Liver (tissue), 9 donors: ENCODE results near the gene QSOX1. TPM values are rescaled to one million over a fixed set of nuclear protein-coding genes. Genes with fewer than 3 reads are reported as not detected.

Source experiments
- DNase-seq: peaks from one replicate; pipeline ENCODE4 v3.0.0-alpha.2; 2017; ENCODE audit warnings: low spot score
- H3K27ac ChIP-seq, 2 donors: one replicate each; pipeline ENCODE4 v1.7.0; 2013; ENCODE audit warnings: inconsistent platforms in 2 of 2, low read length in 2 of 2, control low read depth in 1 of 2, low read depth in 1 of 2, mild to moderate bottlenecking in 1 of 2
- H3K27me3 ChIP-seq, 4 donors: one replicate each; pipeline versions ENCODE4 v1.6.1 to v1.7.0; 2013; ENCODE audit warnings: low read length in 3 of 4, inconsistent platforms in 1 of 4, mild to moderate bottlenecking in 1 of 4, moderate library complexity in 1 of 4; ENCODE audit not compliant: control insufficient read depth in 4 of 4, insufficient read depth in 4 of 4
- H3K36me3 ChIP-seq, 4 donors: one replicate each; pipeline versions ENCODE4 v1.6.1 to v1.7.0; 2013; ENCODE audit warnings: low read length in 3 of 4, mild to moderate bottlenecking in 3 of 4, low read depth in 1 of 4, moderate library complexity in 1 of 4; ENCODE audit not compliant: control insufficient read depth in 4 of 4, insufficient read depth in 3 of 4
- H3K4me1 ChIP-seq, 4 donors: one replicate each; pipeline versions ENCODE4 v1.6.1 to v1.7.0; 2013; ENCODE audit warnings: low read length in 3 of 4, mild to moderate bottlenecking in 3 of 4, moderate library complexity in 1 of 4; ENCODE audit not compliant: control insufficient read depth in 4 of 4, insufficient read depth in 4 of 4
- H3K4me3 ChIP-seq, 3 donors: one replicate each; pipeline versions ENCODE4 v1.6.1 to v1.7.0; 2013; ENCODE audit warnings: low read length in 3 of 3, control low read depth in 1 of 3, low read depth in 1 of 3, mild to moderate bottlenecking in 1 of 3
- H3K9ac ChIP-seq, 2 donors: one replicate each; pipeline ENCODE4 v1.7.0; 2013; ENCODE audit warnings: low read length in 2 of 2, mild to moderate bottlenecking in 2 of 2, moderate library complexity in 2 of 2, control low read depth in 1 of 2, low read depth in 1 of 2
- H3K9me3 ChIP-seq, 4 donors: one replicate each; pipeline versions ENCODE4 v1.6.1 to v1.7.0; 2013; ENCODE audit warnings: low read length in 3 of 4; ENCODE audit not compliant: control insufficient read depth in 4 of 4
- CTCF ChIP-seq: fragments of 150-350 bp; IDR thresholded peaks from 2 replicates; pipeline ENCODE4 v1.5.1; 2017; ENCODE audit warnings: improper control_type of control experiment, low read depth, low read length; ENCODE audit not compliant: missing input control
- EGR1 ChIP-seq, 2 donors: IDR thresholded peaks; 2 replicates each; pipeline ENCODE4 v1.6.1; 2016 to 2018; ENCODE audit warnings: antibody characterized with exemption in 2 of 2, low read depth in 2 of 2
- FOXA2 ChIP-seq: IDR thresholded peaks from 2 replicates; pipeline ENCODE4 v1.6.1; 2016; ENCODE audit warnings: antibody characterized with exemption
- GABPA ChIP-seq, 2 donors: IDR thresholded peaks in 1 of 2; conservative IDR thresholded peaks in 1 of 2; 2 replicates each; pipeline ENCODE4 v1.6.1; 2016; ENCODE audit warnings: antibody characterized with exemption in 2 of 2, mild to moderate bottlenecking in 1 of 2, moderate library complexity in 1 of 2
- HNF4A ChIP-seq, 2 donors: conservative IDR thresholded peaks; 2 replicates each; pipeline ENCODE4 v1.6.1; 2016; ENCODE audit warnings: antibody characterized with exemption in 2 of 2, mild to moderate bottlenecking in 2 of 2
- HNF4G ChIP-seq: IDR thresholded peaks from 2 replicates; pipeline ENCODE4 v1.6.1; 2016; ENCODE audit warnings: antibody characterized with exemption
- JUND ChIP-seq, 2 donors: IDR thresholded peaks; 2 replicates each; pipeline ENCODE4 v1.6.1; 2016; ENCODE audit warnings: antibody characterized with exemption in 2 of 2
- MAX ChIP-seq: IDR thresholded peaks from 2 replicates; pipeline ENCODE4 v1.6.1; 2016; ENCODE audit warnings: antibody characterized with exemption
- NR2F2 ChIP-seq: IDR thresholded peaks from 2 replicates; pipeline ENCODE4 v1.6.1; 2016; ENCODE audit warnings: antibody characterized with exemption
- RAD21 ChIP-seq, 2 donors: IDR thresholded peaks; 2 replicates each; pipeline ENCODE4 v1.6.1; 2016; ENCODE audit warnings: antibody characterized with exemption in 2 of 2, mild to moderate bottlenecking in 2 of 2
- RXRA ChIP-seq, 2 donors: IDR thresholded peaks; 2 replicates each; pipeline ENCODE4 v1.6.1; 2017 to 2018; ENCODE audit warnings: antibody characterized with exemption in 2 of 2, mild to moderate bottlenecking in 1 of 2
- SP1 ChIP-seq: IDR thresholded peaks from 2 replicates; pipeline ENCODE4 v1.6.1; 2018; ENCODE audit warnings: antibody characterized with exemption, mild to moderate bottlenecking
- TAF1 ChIP-seq: conservative IDR thresholded peaks from 2 replicates; pipeline ENCODE4 v1.6.1; 2016; ENCODE audit warnings: antibody characterized with exemption, mild to moderate bottlenecking
- ZBTB33 ChIP-seq: IDR thresholded peaks from 2 replicates; pipeline ENCODE4 v1.6.1; 2016; ENCODE audit warnings: antibody characterized with exemption
- WGBS: extraction: QIAGEN DNeasy Blood & Tissue Kit; methylation state at CpG from one replicate; pipeline ENCODE4 v1.1.7; 2013; 5-methylcytosine and 5-hydroxymethylcytosine counted together
- polyA plus RNA-seq, 2 donors: library from polyadenylated mRNA; stranded (reverse) in 1 of 2; unstranded in 1 of 2; fragments of 200-250 nt in 1 of 2; fragments of >200 nt in 1 of 2; fragmentation: Nextera tagmentation in 1 of 2; extraction: Ambion mirVana in 1 of 2; gene quantifications; one replicate each; pipeline versions ENCODE4 v1.2.1 to v1.2.3, GENCODE V29; 2013 to 2015
- total RNA-seq, 2 donors: library from RNA; depleted of rRNA; stranded (reverse); fragments of >200 nt; gene quantifications; one replicate each; pipeline ENCODE4 v1.2.3, GENCODE V29; 2014
- donor health status: healthy.
- donor health status: healthy.
- donor health status: healthy.
- donor health status: healthy.
- donor health status: healthy.

Gene QSOX1
- total and polyA plus RNA-seq, 4 donors, result 14.3 to 49.2 (median 38.1) TPM

- Histone ChIP-seq H3K4me3 (no peak overlapping the region), H3K4me1 (no peaks in the 10 kb centered on the region), H3K36me3 (no peaks in the 10 kb centered on the region), H3K27ac (no peak overlapping the region), H3K27me3 (no peaks in the 10 kb centered on the region), H3K9me3 (no peaks in the 10 kb centered on the region), H3K9ac (no peak overlapping the region)
- DNase-seq, result no peak
- WGBS, result 90% methylated on average over 16 of the region's 16 CpGs
- TF ChIP-seq RXRA (IDR thresholded peaks at IDR 0.05) (no peak), NR2F2 (no peak)
Observed at GRCh38 chr1:180250883-180251509, 96.3 kb downstream of the QSOX1 start.

GRCh38 chr1:180251526-180252305 is 97.0 kb downstream of the QSOX1 start:
- Histone ChIP-seq H3K27ac (no peak overlapping the region), H3K4me1 (no peaks in the 10 kb centered on the region), H3K9me3 (no peaks in the 10 kb centered on the region), H3K9ac (no peak overlapping the region), H3K4me3 (no peak overlapping the region), H3K36me3 (no peaks in the 10 kb centered on the region), H3K27me3 (no peaks in the 10 kb centered on the region)
- 86% methylated on average over 9 of the region's 9 CpGs for WGBS
- no peak for DNase-seq
- TF ChIP-seq TAF1, result no peak
- no peak for TF ChIP-seq EGR1 (IDR thresholded peaks at IDR 0.05; ENCODE audit: low read depth in 2 of 2)
- no peak for TF ChIP-seq ZBTB33

- no peak overlapping the region for H3K27ac ChIP-seq
- no peaks in the 10 kb centered on the region for H3K4me1 ChIP-seq
- TF ChIP-seq NR2F2, result no peak
- TF ChIP-seq EGR1 (IDR thresholded peaks at IDR 0.05; ENCODE audit: low read depth in 2 of 2), result no peak
- TF ChIP-seq RAD21 (IDR thresholded peaks at IDR 0.05), result peak; percentile 91 to 96
- TF ChIP-seq FOXA2, result no peak
- no peak for TF ChIP-seq JUND (IDR thresholded peaks at IDR 0.05)
- no peak for TF ChIP-seq HNF4G
- no peak for TF ChIP-seq TAF1
- no peak for TF ChIP-seq SP1
- no peak for TF ChIP-seq MAX
- no peak for TF ChIP-seq HNF4A (conservative IDR thresholded peaks at IDR 0.05)
- no peak for TF ChIP-seq GABPA (IDR thresholded peaks at IDR 0.05 in 1 of 2, conservative IDR thresholded peaks at IDR 0.05 in 1 of 2)
- TF ChIP-seq CTCF, result peak; percentile 89
- DNase-seq, result peak; percentile 70
- H3K9ac ChIP-seq, result no peak overlapping the region
- WGBS, result 69% methylated on average over 12 of the region's 12 CpGs
- no peak overlapping the region for H3K4me3 ChIP-seq
- H3K36me3 ChIP-seq, result no peaks in the 10 kb centered on the region
- H3K27me3 ChIP-seq, result peaks cover 0 to 2% (median 0%) of the 10 kb centered on the region in 4 donors
- H3K9me3 ChIP-seq, result no peaks in the 10 kb centered on the region
Observed at GRCh38 chr1:180252638-180253536, 98.2 kb downstream of the QSOX1 start.
